Smooth muscle cell (in vitro differentiated cells): Measurements from ENCODE around the gene BBS9. TPM values are rescaled to one million over a fixed set of nuclear protein-coding genes. Genes with fewer than 3 reads are reported as not detected.

Experiments used
- DNase-seq: peaks from one replicate; lab custom pipeline; 2025; ENCODE audit not compliant: unreplicated experiment; lab: John Stamatoyannopoulos, UW
- H2AFZ ChIP-seq: fragments of 200-600 bp; sonication (generic); 2 replicates; pipeline ENCODE4 v1.6.0; 2016; ENCODE audit warnings: antibody characterized with exemption, low read depth, mild to moderate bottlenecking
- H3F3A ChIP-seq: fragments of 200-600 bp; sonication (generic); 2 replicates; pipeline ENCODE4 v1.6.0; 2017; ENCODE audit warnings: antibody characterized with exemption, low read depth
- H3K27ac ChIP-seq: fragments of 200-600 bp; sonication (generic); 2 replicates; pipeline ENCODE4 v1.5.1; 2016; ENCODE audit warnings: low read depth, mild to moderate bottlenecking
- H3K27me3 ChIP-seq: fragments of 200-600 bp; sonication (generic); 2 replicates; pipeline ENCODE4 v1.6.1; 2016; ENCODE audit warnings: low read depth, mild to moderate bottlenecking
- H3K36me3 ChIP-seq: fragments of 200-600 bp; sonication (generic); 2 replicates; pipeline ENCODE4 v1.5.1; 2016; ENCODE audit warnings: low read depth
- H3K4me1 ChIP-seq: fragments of 200-600 bp; sonication (generic); 2 replicates; pipeline ENCODE4 v1.5.1; 2016; ENCODE audit warnings: low read depth
- H3K4me2 ChIP-seq: fragments of 200-600 bp; sonication (generic); 2 replicates; pipeline ENCODE4 v1.6.0; 2016; ENCODE audit warnings: mild to moderate bottlenecking
- H3K4me3 ChIP-seq: fragments of 200-600 bp; sonication (generic); 2 replicates; pipeline ENCODE4 v1.5.1; 2016; ENCODE audit warnings: mild to moderate bottlenecking
- H3K79me2 ChIP-seq: fragments of 200-600 bp; sonication (generic); 2 replicates; pipeline ENCODE4 v1.6.0; 2016; ENCODE audit warnings: low read depth, mild to moderate bottlenecking
- H3K9ac ChIP-seq: fragments of 200-600 bp; sonication (generic); 2 replicates; pipeline ENCODE4 v1.6.0; 2016; ENCODE audit warnings: low read depth
- H3K9me3 ChIP-seq: fragments of 200-600 bp; sonication (generic); replicated peaks from 2 replicates; pipeline ENCODE4 v1.5.1; 2016; ENCODE audit warnings: low read depth
- H4K20me1 ChIP-seq: fragments of 200-600 bp; sonication (generic); 2 replicates; pipeline ENCODE4 v1.6.0; 2016; ENCODE audit warnings: low read depth
- CTCF ChIP-seq: fragments of 200-600 bp; sonication (generic); IDR thresholded peaks from 2 replicates; pipeline ENCODE4 v1.5.1; 2017; ENCODE audit warnings: borderline replicate concordance, mild to moderate bottlenecking, antibody characterized with exemption; ENCODE audit not compliant: insufficient read depth, poor library complexity, severe bottlenecking
- WGBS: methylation state at CpG from one replicate; pipeline ENCODE4 v1.1.7; 2016; ENCODE audit warnings: low lambda C conversion rate; 5-methylcytosine and 5-hydroxymethylcytosine counted together
- polyA plus RNA-seq: library from polyadenylated mRNA; unstranded; fragments of >200 nt; fragmentation: Nextera tagmentation; extraction: Ambion mirVana; gene quantifications from 2 replicates; pipeline ENCODE4 v1.2.1, GENCODE V29; 2016
- total RNA-seq: library from RNA; depleted of rRNA; stranded (reverse); fragments of >200 nt; gene quantifications from 2 replicates; pipeline ENCODE4 v1.2.3, GENCODE V29; 2014

Gene BBS9
- total and polyA plus RNA-seq, 2 experiments from 2014 or later: 12.8 to 19.6 TPM

GRCh38 chr7:33143996-33144718 lies 14.8 kb downstream of the BBS9 start:
- Histone ChIP-seq H3K27me3 (no peaks in the 10 kb centered on the region), H3K9me3 (no peaks in the 10 kb centered on the region), H3K36me3 (no peaks in the 10 kb centered on the region), H3K27ac (no peak overlapping the region), H3K79me2 (no peaks in the 10 kb centered on the region), H2AFZ (no peak overlapping the region), H4K20me1 (peaks cover 14% of the 10 kb centered on the region), H3K4me3 (no peak overlapping the region), H3F3A (no peaks in the 10 kb centered on the region), H3K4me1 (no peaks in the 10 kb centered on the region), H3K9ac (no peak overlapping the region), H3K4me2 (no peak overlapping the region)
- no peak for DNase-seq
- WGBS: 65% methylated on average over 4 of the region's 4 CpGs
- TF ChIP-seq CTCF: no peak

GRCh38 chr7:33145156-33145555 lies 15.8 kb downstream of the BBS9 start:
- Histone ChIP-seq H4K20me1 (peaks cover 9% of the 10 kb centered on the region), H3K79me2 (no peaks in the 10 kb centered on the region), H3K4me3 (no peak overlapping the region), H3K4me1 (peaks cover 9% of the 10 kb centered on the region), H2AFZ (no peak overlapping the region), H3K4me2 (no peak overlapping the region), H3K27ac (no peak overlapping the region), H3F3A (no peaks in the 10 kb centered on the region), H3K9ac (no peak overlapping the region), H3K9me3 (no peaks in the 10 kb centered on the region), H3K27me3 (no peaks in the 10 kb centered on the region), H3K36me3 (no peaks in the 10 kb centered on the region)
- no peak for TF ChIP-seq CTCF
- 82% methylated on average over 5 of the region's 5 CpGs for WGBS
- DNase-seq: no peak

- no peak for DNase-seq
- H4K20me1 ChIP-seq: no peaks in the 10 kb centered on the region
- no peaks in the 10 kb centered on the region for H3K9me3 ChIP-seq
- H3K4me3 ChIP-seq: no peak overlapping the region
- H3K27me3 ChIP-seq: no peaks in the 10 kb centered on the region
- no peak overlapping the region for H3K4me2 ChIP-seq
- no peaks in the 10 kb centered on the region for H3K36me3 ChIP-seq
- no peak for TF ChIP-seq CTCF
- H2AFZ ChIP-seq: no peak overlapping the region
- H3K27ac ChIP-seq: no peak overlapping the region
- H3K9ac ChIP-seq: no peak overlapping the region
- no peaks in the 10 kb centered on the region for H3F3A ChIP-seq
- peaks cover 11% of the 10 kb centered on the region for H3K4me1 ChIP-seq
- H3K79me2 ChIP-seq: no peaks in the 10 kb centered on the region
- 59% methylated on average over 3 of the region's 3 CpGs for WGBS
Measured at GRCh38 chr7:33152087-33152486, 22.7 kb downstream of the BBS9 start.

GRCh38 chr7:33155811-33156210 lies 26.4 kb downstream of the BBS9 start:
- Histone ChIP-seq H3K79me2 (no peaks in the 10 kb centered on the region), H3K27me3 (no peaks in the 10 kb centered on the region), H3K9ac (no peak overlapping the region), H3K27ac (peak overlapping the region; percentile 40), H4K20me1 (no peaks in the 10 kb centered on the region), H3K9me3 (no peaks in the 10 kb centered on the region), H3K4me3 (no peak overlapping the region), H3K36me3 (no peaks in the 10 kb centered on the region), H3K4me1 (no peaks in the 10 kb centered on the region), H3F3A (no peaks in the 10 kb centered on the region), H2AFZ (no peak overlapping the region), H3K4me2 (no peak overlapping the region)
- DNase-seq: no peak
- WGBS: 66% methylated on average over 2 of the region's 2 CpGs
- TF ChIP-seq CTCF: no peak
